Measurements from ENCODE around the gene RNF19B.

GRCh38 chr1:33004613-33005012 is 40.0 kb upstream of the RNF19B start:
- TF ChIP-seq GABPA (IDR thresholded peaks at IDR 0.05; ENCODE audit: low read depth) = no peak
- no peak for TF ChIP-seq POLR2AphosphoS5 (IDR thresholded peaks at IDR 0.05; ENCODE audit: low read depth)
- no peak for TF ChIP-seq CTCF (IDR thresholded peaks at IDR 0.05; ENCODE audit: insufficient read depth, low read length)

Data from HL-60 (cell line).